GM12878 (cell line): Measurements from ENCODE around the gene CBLN3. TPM values are rescaled to one million over a fixed set of nuclear protein-coding genes. Genes with fewer than 3 reads are reported as not detected.

Experiments used
- ATAC-seq: fragments of 200-7000 bp; cut with Tn5 transposase; 3 replicates; pipeline ENCODE4 v1.9.1; 2020; ENCODE audit warnings: mild to moderate bottlenecking, moderate library complexity
- BruUV-seq: library from RNA; stranded (reverse); fragments of 400-500 nt; replicated peaks from 2 replicates; lab custom pipeline; 2021; lab: Mats Ljungman, UMichigan
- CTCF ChIA-PET: fragments of 300-600 bp; sonication (Branson Sonifier 250); formaldehyde crosslinking; extraction: SDS; loops from one replicate; lab custom pipeline; 2021; ENCODE audit warnings: inconsistent platforms; lab: Yijun Ruan, JAX
- POLR2A ChIA-PET: fragments of 350-600 bp; formaldehyde crosslinking; extraction: SDS; loops from one replicate; lab custom pipeline; 2021; ENCODE audit warnings: inconsistent platforms; lab: Charles Lee
- RAD21 ChIA-PET: fragments of 300-600 bp; sonication (Branson Sonifier 250); formaldehyde crosslinking; loops from one replicate; lab custom pipeline; 2023; ENCODE audit warnings: antibody characterized with exemption; ENCODE audit not compliant: unreplicated experiment; lab: Charles Lee
- SMC1A ChIA-PET: fragments of 300-600 bp; sonication (Branson Sonifier 250); formaldehyde crosslinking; loops from one replicate; lab custom pipeline; 2023; ENCODE audit not compliant: unreplicated experiment, uncharacterized antibody; lab: Charles Lee
- DNase-seq: peaks from one replicate; pipeline ENCODE4 v3.0.0-alpha.2; 2011; ENCODE audit warnings: low read depth, low spot score
- FAIRE-seq: peaks from 3 replicates; lab custom pipeline; 2011; peaks lifted over from hg19 to GRCh38; lab: Jason Lieb, UNC
- H2AFZ ChIP-seq: 2 replicates; pipeline ENCODE4 v1.6.0; 2011; ENCODE audit warnings: low read depth, low read length, control low read depth; ENCODE audit not compliant: control insufficient read depth
- H3K27ac ChIP-seq: 2 replicates; pipeline ENCODE4 v1.5.1; 2011; ENCODE audit warnings: control low read depth; ENCODE audit not compliant: control insufficient read depth, insufficient read depth
- H3K27me3 ChIP-seq, 2 experiments: replicated peaks in 1 of 2; 2 replicates each; pipeline versions ENCODE4 v1.6.0 to v1.6.1; 2011; ENCODE audit warnings: low read length in 1 of 2; ENCODE audit not compliant: control insufficient read depth in 2 of 2, insufficient read depth in 2 of 2
- H3K36me3 ChIP-seq, 2 experiments: 2 replicates each; pipeline ENCODE4 v1.5.1; 2011; ENCODE audit warnings: low read length in 1 of 2; ENCODE audit not compliant: control insufficient read depth in 2 of 2, insufficient read depth in 2 of 2
- H3K4me1 ChIP-seq: 2 replicates; pipeline ENCODE4 v1.6.1; 2011; ENCODE audit warnings: mild to moderate bottlenecking, low read length, moderate library complexity, mixed read lengths; ENCODE audit not compliant: control insufficient read depth, insufficient read depth
- H3K4me2 ChIP-seq: 2 replicates; pipeline ENCODE4 v1.6.0; 2011; ENCODE audit warnings: control low read depth; ENCODE audit not compliant: control insufficient read depth, insufficient read depth
- H3K4me3 ChIP-seq: fragments of 200-600 bp; sonication (generic); 2 replicates; pipeline ENCODE4 v1.5.1; 2016
- H3K79me2 ChIP-seq: 2 replicates; pipeline ENCODE4 v1.6.0; 2011; ENCODE audit warnings: low read length; ENCODE audit not compliant: control insufficient read depth, insufficient read depth
- H3K9ac ChIP-seq: 2 replicates; pipeline ENCODE4 v1.8.0; 2011; ENCODE audit warnings: low read length, control low read depth, mixed read lengths; ENCODE audit not compliant: control insufficient read depth, insufficient read depth
- H3K9me3 ChIP-seq: replicated peaks from 3 replicates; pipeline ENCODE4 v1.5.1; 2011; ENCODE audit warnings: mild to moderate bottlenecking, low read length; ENCODE audit not compliant: control insufficient read depth, insufficient read depth
- H4K20me1 ChIP-seq: 2 replicates; pipeline ENCODE4 v1.6.0; 2011; ENCODE audit not compliant: control insufficient read depth, insufficient read depth
- BMI1 ChIP-seq: fragments of 450-650 bp; IDR thresholded peaks from 2 replicates; pipeline ENCODE4 v1.6.1; 2016; ENCODE audit warnings: mild to moderate bottlenecking, moderate library complexity, borderline replicate concordance
- CBX5 ChIP-seq: sonication (generic); IDR thresholded peaks from 2 replicates; pipeline ENCODE4 v1.6.1; 2016; ENCODE audit warnings: low read depth, moderate library complexity, mild to moderate bottlenecking, inconsistent platforms
- CUX1 ChIP-seq: IDR thresholded peaks from 2 replicates; pipeline ENCODE4 v1.6.1; 2012; ENCODE audit warnings: improper control_type of control experiment, low read depth, low read length; ENCODE audit not compliant: insufficient replicate concordance
- E2F8 ChIP-seq: fragments of 450-650 bp; IDR thresholded peaks from 2 replicates; pipeline ENCODE4 v1.6.1; 2018; ENCODE audit warnings: mild to moderate bottlenecking, low read depth, moderate library complexity; ENCODE audit not compliant: partially characterized antibody
- NFIC ChIP-seq: IDR thresholded peaks from 2 replicates; pipeline ENCODE4 v1.6.1; 2012; ENCODE audit warnings: low read depth, mild to moderate bottlenecking, inconsistent platforms, low read length, moderate library complexity
- NR2C2 ChIP-seq: IDR thresholded peaks from 2 replicates; pipeline ENCODE4 v1.6.1; 2011; ENCODE audit warnings: borderline replicate concordance, low read depth; ENCODE audit not compliant: control insufficient read depth, insufficient read length
- PAX5 ChIP-seq: IDR thresholded peaks from 2 replicates; pipeline ENCODE4 v1.6.1; 2011; ENCODE audit warnings: low read depth, low read length, borderline replicate concordance
- SIN3A ChIP-seq: IDR thresholded peaks from 2 replicates; pipeline ENCODE4 v1.6.1; 2012; ENCODE audit warnings: low read depth, low read length, improper control_type of control experiment
- ZBTB33 ChIP-seq: fragments of 450-650 bp; IDR thresholded peaks from 2 replicates; pipeline ENCODE4 v1.6.1; 2017; ENCODE audit warnings: mild to moderate bottlenecking
- WGBS: methylation state at CpG from one replicate; pipeline ENCODE4 v1.1.6; 2016; ENCODE audit warnings: low lambda C conversion rate; ENCODE audit not compliant: insufficient replicate concordance, insufficient coverage; ENCODE audit errors: missing lambda C conversion rate; 5-methylcytosine and 5-hydroxymethylcytosine counted together
- in situ Hi-C: fragments of 300-500 bp; cut with MboI; formaldehyde crosslinking; loops from 9 replicates; pipeline ENCODE4 v1.14.3; 2018; ENCODE audit warnings: mixed read lengths
- intact Hi-C: fragments of 100-400 bp; cut with micrococcal nuclease; formaldehyde crosslinking; loops from one replicate; pipeline ENCODE4 v1.14.2; 2022; ENCODE audit not compliant: unreplicated experiment
- polyA plus RNA-seq, 11 experiments: library from polyadenylated mRNA; depleted of rRNA in 4 of 11; unstranded in 6 of 11; stranded (reverse) in 5 of 11; fragments of >200 nt; fragmentation: Nextera tagmentation in 4 of 11; fragmentation: Illumina TruSeq in 1 of 11; extraction: Ambion mirVana in 4 of 11; extraction: Trizol in 1 of 11; gene quantifications; 1 replicate in 1 of 11; 2 replicates in 10 of 11; pipeline versions ENCODE4 v1.2.1 to v1.2.3, GENCODE V29; 2011 to 2016; ENCODE audit warnings: inconsistent platforms in 2 of 11, missing spikeins in 2 of 11, low read depth in 1 of 11
- total RNA-seq, 4 experiments: library from RNA; depleted of rRNA in 3 of 4; stranded (reverse); fragments of >200 nt in 3 of 4; fragmentation: Illumina TruSeq in 1 of 4; extraction: Trizol in 1 of 4; gene quantifications; 2 replicates each; pipeline versions ENCODE4 v1.2.1 to v1.2.3, GENCODE V29; 2013 to 2021

Gene CBLN3
- total and polyA plus RNA-seq, 10 of the 15 experiments (the other 5 are each of a cell fraction or from before 2014, with no cell fraction given), result 0.16 to 4.9 (median 1.3) TPM

GRCh38 chr14:24416254-24416931, 13.1 kb downstream of the CBLN3 start (continued):
- TF ChIP-seq ZBTB33, result no peak

- SMC1A ChIA-PET, result no interaction called here
- peaks cover 0 to under 1% of the 10 kb centered on the region in 2 experiments; a peak in 3 of 4 replicates for H3K27me3 ChIP-seq
- H3K4me3 ChIP-seq, result no peak overlapping the region
- H4K20me1 ChIP-seq, result no peaks in the 10 kb centered on the region
- no peaks in the 10 kb centered on the region for H3K79me2 ChIP-seq
- POLR2A ChIA-PET, result interaction anchor here (1.0 kb wide), 1 partner anchor 14 kb away, joined by 3 read pairs; the partner anchor contains the start of gene KHNYN
- H3K9ac ChIP-seq, result no peak overlapping the region
- ATAC-seq (no peak), FAIRE-seq (no peak), DNase-seq (no peak)
- no peaks in the 10 kb centered on the region for H3K4me1 ChIP-seq
- no peak overlapping the region for H3K27ac ChIP-seq
- H2AFZ ChIP-seq, result no peak overlapping the region
- intact Hi-C loops, result no loop called here
- CTCF ChIA-PET, result no interaction called here
- RAD21 ChIA-PET, result no interaction called here
- H3K4me2 ChIP-seq, result no peak overlapping the region
- H3K36me3 ChIP-seq, result no peaks in the 10 kb centered on the region
- no TSS peak for BruUV-seq
- in situ Hi-C loops, result no loop called here
- 68% methylated on average over 25 of the region's 25 CpGs for WGBS
- no peaks in the 10 kb centered on the region for H3K9me3 ChIP-seq
- no peak for TF ChIP-seq CUX1
- no peak for TF ChIP-seq NR2C2
- TF ChIP-seq SIN3A, result no peak
- no peak for TF ChIP-seq PAX5
- no peak for TF ChIP-seq CBX5
- TF ChIP-seq E2F8, result no peak
- no peak for TF ChIP-seq BMI1
- TF ChIP-seq NFIC, result no peak
Observed at GRCh38 chr14:24415421-24416253, 13.8 kb downstream of the CBLN3 start.
